Activated CD8-positive, alpha-beta T cell treated with anti-CD3 and anti-CD28 coated beads for 36 hours (primary cell): ENCODE measurements around the gene CRIM1. TPM values are rescaled to one million over a fixed set of nuclear protein-coding genes. Genes with fewer than 3 reads are reported as not detected.

ENCODE experiments used
- ATAC-seq: fragments of 200-7000 bp; cut with Tn5 transposase; one replicate; pipeline ENCODE4 v1.10.0; 2021; ENCODE audit warnings: mild to moderate bottlenecking, moderate library complexity
- CTCF ChIA-PET: fragments of 350-600 bp; sonication (Branson Sonifier 250); formaldehyde crosslinking; loops from one replicate; lab custom pipeline; 2021; ENCODE audit warnings: antibody characterized with exemption; lab: Charles Lee
- POLR2A ChIA-PET: fragments of 350-600 bp; sonication (Branson Sonifier 250); formaldehyde crosslinking; loops from one replicate; lab custom pipeline; 2021; ENCODE audit warnings: antibody characterized with exemption; lab: Charles Lee
- DNase-seq: peaks from one replicate; pipeline ENCODE4 v3.0.0-alpha.2; 2020
- H3K27ac Mint-ChIP-seq: one replicate; pipeline ENCODE4 v1.8.0; 2021; ENCODE audit warnings: mild to moderate bottlenecking, mixed read lengths
- H3K27me3 Mint-ChIP-seq: one replicate; pipeline ENCODE4 v1.8.0; 2021; ENCODE audit warnings: mixed read lengths
- H3K36me3 Mint-ChIP-seq: one replicate; pipeline ENCODE4 v1.8.0; 2021; ENCODE audit warnings: low read depth, mixed read lengths
- H3K4me1 Mint-ChIP-seq: one replicate; pipeline ENCODE4 v1.8.0; 2021; ENCODE audit warnings: low read depth, mixed read lengths
- H3K4me3 Mint-ChIP-seq: one replicate; pipeline ENCODE4 v1.8.0; 2021; ENCODE audit warnings: mild to moderate bottlenecking, moderate library complexity, mixed read lengths
- H3K9me3 Mint-ChIP-seq: one replicate; pipeline ENCODE4 v1.8.0; 2021; ENCODE audit warnings: mixed read lengths
- intact Hi-C: fragments of 100-400 bp; cut with micrococcal nuclease; formaldehyde crosslinking; loops from one replicate; pipeline ENCODE4 v1.10.0; 2022
- total RNA-seq, 2 experiments: library from RNA; stranded (reverse); gene quantifications; one replicate each; pipeline ENCODE4 v1.2.3, GENCODE V29; 2021
- TF ChIP-seq, protein P1 (sequence below): fragments of 200-600 bp; IDR thresholded peaks from one replicate; pipeline ENCODE4 v1.8.0; 2022; ENCODE audit warnings: antibody characterized with exemption, mild to moderate bottlenecking

The CRIM1 gene
- total RNA-seq, 2 experiments from 2014 or later: 14.4 to 15.9 TPM

DNA sequence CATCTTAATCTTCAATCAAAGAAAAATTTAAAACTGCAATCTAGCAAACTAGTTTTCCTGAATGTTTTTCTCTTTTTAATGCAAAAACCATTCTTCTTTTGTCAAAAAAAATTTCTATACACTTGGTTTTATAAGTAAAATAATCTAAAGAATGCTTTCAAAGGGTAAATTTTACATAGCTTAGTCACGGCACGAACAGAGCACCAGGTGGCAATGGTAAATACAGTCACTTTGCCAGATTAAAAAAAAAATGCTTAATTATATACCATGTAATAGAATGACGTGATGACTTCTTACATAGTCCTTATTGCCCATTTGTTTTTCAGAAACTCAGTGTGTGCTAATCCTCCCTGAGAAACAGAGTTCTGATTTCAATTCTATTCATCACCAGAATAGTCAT, 232.0 kb downstream of the CRIM1 start:
- no peak for ATAC-seq
- ChIA-PET CTCF (no interaction called here), POLR2A (no interaction called here)
- Mint-ChIP-seq H3K27me3 (no peaks in the 10 kb centered on the region), H3K9me3 (no peaks in the 10 kb centered on the region), H3K4me1 (peaks cover 15% of the 10 kb centered on the region), H3K36me3 (peaks cover 44% of the 10 kb centered on the region), H3K27ac (no peak overlapping the region), H3K4me3 (no peak overlapping the region)
- no peak for DNase-seq
- TF ChIP-seq, protein P1, sequence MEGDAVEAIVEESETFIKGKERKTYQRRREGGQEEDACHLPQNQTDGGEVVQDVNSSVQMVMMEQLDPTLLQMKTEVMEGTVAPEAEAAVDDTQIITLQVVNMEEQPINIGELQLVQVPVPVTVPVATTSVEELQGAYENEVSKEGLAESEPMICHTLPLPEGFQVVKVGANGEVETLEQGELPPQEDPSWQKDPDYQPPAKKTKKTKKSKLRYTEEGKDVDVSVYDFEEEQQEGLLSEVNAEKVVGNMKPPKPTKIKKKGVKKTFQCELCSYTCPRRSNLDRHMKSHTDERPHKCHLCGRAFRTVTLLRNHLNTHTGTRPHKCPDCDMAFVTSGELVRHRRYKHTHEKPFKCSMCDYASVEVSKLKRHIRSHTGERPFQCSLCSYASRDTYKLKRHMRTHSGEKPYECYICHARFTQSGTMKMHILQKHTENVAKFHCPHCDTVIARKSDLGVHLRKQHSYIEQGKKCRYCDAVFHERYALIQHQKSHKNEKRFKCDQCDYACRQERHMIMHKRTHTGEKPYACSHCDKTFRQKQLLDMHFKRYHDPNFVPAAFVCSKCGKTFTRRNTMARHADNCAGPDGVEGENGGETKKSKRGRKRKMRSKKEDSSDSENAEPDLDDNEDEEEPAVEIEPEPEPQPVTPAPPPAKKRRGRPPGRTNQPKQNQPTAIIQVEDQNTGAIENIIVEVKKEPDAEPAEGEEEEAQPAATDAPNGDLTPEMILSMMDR: no peak
- intact Hi-C loops: no loop called here

DNA sequence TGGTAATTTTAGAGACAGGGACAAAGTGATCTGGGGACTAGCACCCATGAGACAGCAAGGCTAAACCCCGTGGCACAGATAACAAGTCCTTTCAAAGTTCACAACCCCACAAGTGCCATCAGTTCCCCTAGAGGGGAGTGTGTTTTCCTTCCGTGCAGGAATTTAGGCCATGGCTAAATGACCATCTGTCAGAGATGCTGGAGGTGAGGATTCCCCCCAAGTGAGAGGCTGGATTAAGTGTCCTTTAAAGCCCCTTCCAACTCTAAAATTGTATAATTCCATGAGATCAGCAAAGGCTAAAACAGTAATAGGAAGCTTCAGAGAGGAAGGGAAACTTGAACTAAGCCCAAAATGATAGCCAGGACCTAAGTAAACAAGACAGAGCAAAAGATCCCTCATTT, 233.7 kb downstream of the CRIM1 start:
- Mint-ChIP-seq H3K4me3 (no peak overlapping the region), H3K36me3 (peaks cover 39% of the 10 kb centered on the region), H3K4me1 (peaks cover 20% of the 10 kb centered on the region), H3K27ac (no peak overlapping the region), H3K27me3 (no peaks in the 10 kb centered on the region), H3K9me3 (no peaks in the 10 kb centered on the region)
- DNase-seq (no peak), ATAC-seq (no peak)
- intact Hi-C loops: no loop called here
- TF ChIP-seq, protein P1: no peak
- CTCF ChIA-PET: no interaction called here
- POLR2A ChIA-PET: interaction anchor here (0.6 kb wide), 1 partner anchor 11 kb away, joined by 3 read pairs; no protein-coding TSS in a partner anchor

DNA sequence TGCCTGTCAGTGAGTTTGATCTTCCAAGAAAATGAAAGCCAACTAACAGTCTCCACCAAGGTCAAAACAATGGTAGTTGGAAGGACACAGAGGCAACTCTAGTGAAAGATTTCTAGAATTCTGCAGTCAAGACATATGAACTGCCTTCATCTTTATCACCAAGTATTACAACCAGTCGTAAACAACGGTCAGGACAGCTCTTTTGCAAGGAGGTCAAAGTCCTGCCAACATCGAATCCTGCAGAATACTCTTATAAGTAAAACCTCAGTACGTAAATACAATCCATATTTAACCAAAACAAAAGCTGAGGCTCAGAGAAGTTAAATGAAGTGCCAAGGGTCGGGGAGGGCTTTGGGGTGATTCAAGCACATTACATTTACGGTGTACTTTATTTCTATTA, 239.3 kb downstream of the CRIM1 start:
- TF ChIP-seq, protein P1: no peak
- intact Hi-C loops: no loop called here
- ChIA-PET POLR2A (no interaction called here), CTCF (interaction anchor here (1.6 kb wide), 1 partner anchor 10 kb away, joined by 4 read pairs; no protein-coding TSS in a partner anchor)
- H3K27me3 Mint-ChIP-seq: no peaks in the 10 kb centered on the region
- no peaks in the 10 kb centered on the region for H3K9me3 Mint-ChIP-seq
- DNase-seq (no peak), ATAC-seq (no peak)
- peaks cover 18% of the 10 kb centered on the region for H3K36me3 Mint-ChIP-seq
- no peak overlapping the region for H3K4me3 Mint-ChIP-seq
- H3K4me1 Mint-ChIP-seq: peaks cover 38% of the 10 kb centered on the region
- H3K27ac Mint-ChIP-seq: no peak overlapping the region

DNA sequence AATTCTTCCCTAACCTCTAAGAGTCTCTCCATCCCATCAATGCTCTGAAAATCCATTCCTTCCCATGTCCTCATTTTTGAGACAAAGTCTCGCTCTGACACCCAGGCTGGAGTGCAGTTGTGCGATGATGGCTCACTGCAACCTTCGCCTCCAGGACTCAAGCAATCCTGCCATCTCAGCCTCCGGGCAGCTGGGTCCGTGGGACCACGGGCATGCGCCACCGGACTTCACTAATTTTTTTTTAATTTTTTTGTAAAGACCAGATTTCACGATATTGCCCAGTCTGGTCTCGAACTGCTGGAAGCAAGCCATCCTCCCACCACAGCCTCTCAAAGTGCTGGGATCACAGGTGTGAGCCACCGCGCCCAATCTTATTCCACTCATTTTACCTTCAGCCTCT, 240.8 kb downstream of the CRIM1 start:
- H3K27ac Mint-ChIP-seq: no peak overlapping the region
- intact Hi-C loops: no loop called here
- H3K36me3 Mint-ChIP-seq: peaks cover 9% of the 10 kb centered on the region
- no peak for DNase-seq
- CTCF ChIA-PET: no interaction called here
- peaks cover 35% of the 10 kb centered on the region for H3K4me1 Mint-ChIP-seq
- POLR2A ChIA-PET: no interaction called here
- TF ChIP-seq, protein P1: no peak
- no peaks in the 10 kb centered on the region for H3K9me3 Mint-ChIP-seq
- ATAC-seq: no peak
- H3K27me3 Mint-ChIP-seq: no peaks in the 10 kb centered on the region
- H3K4me3 Mint-ChIP-seq: peak overlapping the region; percentile 82

DNA sequence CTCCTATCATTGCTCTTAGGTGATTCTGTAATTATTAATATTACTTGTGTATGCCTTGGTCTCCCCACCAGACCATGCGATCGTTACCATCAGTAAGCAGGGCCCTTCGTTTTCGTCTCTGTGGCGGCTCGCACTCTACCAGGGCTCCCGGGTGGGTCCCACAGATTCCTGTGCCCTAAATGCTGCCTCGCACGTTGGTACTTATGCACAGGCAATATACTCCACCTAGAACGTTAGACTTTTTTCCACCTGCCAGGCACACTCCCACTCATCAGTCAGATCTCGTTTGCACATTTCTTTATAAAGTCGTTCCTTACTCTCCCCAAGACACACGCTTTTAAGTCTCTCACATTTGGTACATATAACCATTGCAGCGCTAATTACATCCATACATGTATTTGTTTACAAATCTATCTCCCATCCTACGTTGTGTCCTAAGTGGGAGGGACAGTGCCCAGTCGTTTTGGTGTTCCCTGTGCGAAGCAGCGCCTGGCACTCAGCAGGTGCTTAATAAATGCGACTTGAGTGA, 241.5 kb downstream of the CRIM1 start:
- POLR2A ChIA-PET: interaction anchor here (1.0 to 1.3 kb wide), 2 partner anchors 12 to 33 kb away, joined by 3 to 4 read pairs; no protein-coding TSS in a partner anchor
- Mint-ChIP-seq H3K9me3 (no peaks in the 10 kb centered on the region), H3K27ac (peak overlapping the region; percentile 89), H3K4me3 (peak overlapping the region; percentile 82), H3K36me3 (peaks cover 9% of the 10 kb centered on the region), H3K27me3 (no peaks in the 10 kb centered on the region), H3K4me1 (peaks cover 30% of the 10 kb centered on the region)
- ATAC-seq: no peak
- intact Hi-C loops: no loop called here
- CTCF ChIA-PET: interaction anchor here (1.0 kb wide), 1 partner anchor 67 kb away, joined by 4 read pairs; no protein-coding TSS in a partner anchor
- TF ChIP-seq, protein P1: no peak
- DNase-seq: no peak
